SJCRH30 (cell line): Measurements from ENCODE around the gene LRRC2. TPM values are rescaled to one million over a fixed set of nuclear protein-coding genes. Genes with fewer than 3 reads are reported as not detected.
"Not testable (repeated sequence)": the region's sequence is repeated elsewhere in the genome, so short reads cannot be mapped to it uniquely, and the experiment has no call there.

Experiments
- DNase-seq, 2 experiments: peaks; one replicate each; pipeline ENCODE4 v3.0.0-alpha.2; 2015 to 2020
- H3K27ac ChIP-seq: fragments of 250-450 bp; sonication (Bioruptor Pico); 2 replicates; pipeline ENCODE4 v1.5.1; 2020; ENCODE audit warnings: mild to moderate bottlenecking, moderate library complexity
- H3K27me3 ChIP-seq: fragments of 250-450 bp; sonication (Bioruptor Pico); 2 replicates; pipeline ENCODE4 v1.5.1; 2020; ENCODE audit warnings: mild to moderate bottlenecking, moderate library complexity
- H3K36me3 ChIP-seq: fragments of 250-450 bp; sonication (Bioruptor Pico); 2 replicates; pipeline ENCODE4 v1.5.1; 2020; ENCODE audit warnings: mild to moderate bottlenecking, moderate library complexity
- H3K4me1 ChIP-seq: fragments of 250-450 bp; sonication (Bioruptor Pico); 2 replicates; pipeline ENCODE4 v1.5.1; 2020; ENCODE audit warnings: mild to moderate bottlenecking, moderate library complexity
- H3K4me3 ChIP-seq: fragments of 250-450 bp; sonication (Bioruptor Pico); 2 replicates; pipeline ENCODE4 v1.5.1; 2020; ENCODE audit warnings: mild to moderate bottlenecking, moderate library complexity
- H3K9me3 ChIP-seq: fragments of 250-450 bp; sonication (Bioruptor Pico); replicated peaks from 2 replicates; pipeline ENCODE4 v1.5.1; 2020; ENCODE audit warnings: mild to moderate bottlenecking, moderate library complexity
- total RNA-seq: library from RNA; depleted of rRNA; stranded (reverse); fragments of >200 nt; shearing (Covaris generic); gene quantifications from 2 replicates; pipeline ENCODE4 v1.2.3, GENCODE V29; 2014

LRRC2 gene
- total RNA-seq, 1 experiment from 2014 or later: not detected

GRCh38 chr3:46537316-46537715 lies 28.8 kb downstream of the LRRC2 start:
- Histone ChIP-seq H3K9me3 (no peaks in the 10 kb centered on the region), H3K4me1 (no peaks in the 10 kb centered on the region), H3K36me3 (no peaks in the 10 kb centered on the region), H3K27me3 (no peaks in the 10 kb centered on the region), H3K4me3 (no peak overlapping the region), H3K27ac (no peak overlapping the region)
- no peak for DNase-seq

- DNase-seq: no peak
- H3K27me3 ChIP-seq: no peaks in the 10 kb centered on the region
- H3K36me3 ChIP-seq: no peaks in the 10 kb centered on the region
- H3K27ac ChIP-seq: no peak overlapping the region
- H3K9me3 ChIP-seq: no peaks in the 10 kb centered on the region
- no peak overlapping the region for H3K4me3 ChIP-seq
- H3K4me1 ChIP-seq: no peaks in the 10 kb centered on the region
Measured at GRCh38 chr3:46536758-46537157, 29.3 kb downstream of the LRRC2 start.

- no peaks in the 10 kb centered on the region for H3K9me3 ChIP-seq
- H3K27me3 ChIP-seq: no peaks in the 10 kb centered on the region
- no peak overlapping the region for H3K4me3 ChIP-seq
- no peaks in the 10 kb centered on the region for H3K4me1 ChIP-seq
- DNase-seq: no peak
- H3K36me3 ChIP-seq: no peaks in the 10 kb centered on the region
- H3K27ac ChIP-seq: no peak overlapping the region
Measured at GRCh38 chr3:46535746-46536145, 30.4 kb downstream of the LRRC2 start.

- no peak for DNase-seq
- Histone ChIP-seq H3K4me3 (no peak overlapping the region), H3K27ac (no peak overlapping the region), H3K4me1 (no peaks in the 10 kb centered on the region), H3K27me3 (no peaks in the 10 kb centered on the region), H3K9me3 (no peaks in the 10 kb centered on the region), H3K36me3 (no peaks in the 10 kb centered on the region)
Measured at GRCh38 chr3:46533091-46533490, 33.0 kb downstream of the LRRC2 start.

- Histone ChIP-seq H3K4me3 (no peak overlapping the region), H3K9me3 (no peaks in the 10 kb centered on the region), H3K4me1 (no peaks in the 10 kb centered on the region), H3K27ac (no peak overlapping the region), H3K27me3 (no peaks in the 10 kb centered on the region), H3K36me3 (no peaks in the 10 kb centered on the region)
- DNase-seq: no peak
Measured at GRCh38 chr3:46527239-46527638, 38.9 kb downstream of the LRRC2 start.

GRCh38 chr3:46524832-46525231 lies 41.3 kb downstream of the LRRC2 start:
- Histone ChIP-seq H3K27ac (no peak overlapping the region), H3K9me3 (no peaks in the 10 kb centered on the region), H3K27me3 (no peaks in the 10 kb centered on the region), H3K36me3 (no peaks in the 10 kb centered on the region), H3K4me3 (no peak overlapping the region), H3K4me1 (no peaks in the 10 kb centered on the region)
- DNase-seq: no peak

GRCh38 chr3:46524008-46524407 lies 42.1 kb downstream of the LRRC2 start:
- no peaks in the 10 kb centered on the region for H3K27me3 ChIP-seq
- no peak for DNase-seq
- no peaks in the 10 kb centered on the region for H3K4me1 ChIP-seq
- no peak overlapping the region for H3K4me3 ChIP-seq
- no peak overlapping the region for H3K27ac ChIP-seq
- no peaks in the 10 kb centered on the region for H3K9me3 ChIP-seq
- H3K36me3 ChIP-seq: no peaks in the 10 kb centered on the region

- Histone ChIP-seq H3K36me3 (no peaks in the 10 kb centered on the region), H3K27me3 (no peaks in the 10 kb centered on the region), H3K4me1 (no peaks in the 10 kb centered on the region), H3K4me3 (no peak overlapping the region), H3K9me3 (no peaks in the 10 kb centered on the region), H3K27ac (no peak overlapping the region)
- no peak for DNase-seq
Measured at GRCh38 chr3:46523556-46523955, 42.5 kb downstream of the LRRC2 start.

- not testable (repeated sequence) for H3K4me3 ChIP-seq, H3K4me1 ChIP-seq, H3K9me3 ChIP-seq, H3K27ac ChIP-seq, H3K27me3 ChIP-seq, H3K36me3 ChIP-seq, DNase-seq
Measured at GRCh38 chr3:46522201-46522600, 43.9 kb downstream of the LRRC2 start.

- H3K36me3 ChIP-seq: no peaks in the 10 kb centered on the region
- no peaks in the 10 kb centered on the region for H3K27me3 ChIP-seq
- DNase-seq: no peak
- no peak overlapping the region for H3K4me3 ChIP-seq
- H3K9me3 ChIP-seq: no peaks in the 10 kb centered on the region
- H3K27ac ChIP-seq: no peak overlapping the region
- H3K4me1 ChIP-seq: no peaks in the 10 kb centered on the region
Measured at GRCh38 chr3:46521096-46521495, 45.0 kb downstream of the LRRC2 start.

- H3K36me3 ChIP-seq: no peaks in the 10 kb centered on the region
- H3K9me3 ChIP-seq: no peaks in the 10 kb centered on the region
- no peak overlapping the region for H3K4me3 ChIP-seq
- H3K27me3 ChIP-seq: no peaks in the 10 kb centered on the region
- H3K4me1 ChIP-seq: no peaks in the 10 kb centered on the region
- DNase-seq: no peak
- H3K27ac ChIP-seq: no peak overlapping the region
Measured at GRCh38 chr3:46520531-46520930, 45.6 kb downstream of the LRRC2 start.

GRCh38 chr3:46519952-46520351 lies 46.1 kb downstream of the LRRC2 start:
- Histone ChIP-seq H3K4me3 (no peak overlapping the region), H3K4me1 (no peaks in the 10 kb centered on the region)

GRCh38 chr3:46517784-46518181 lies 48.3 kb downstream of the LRRC2 start:
- H3K27me3 ChIP-seq: no peaks in the 10 kb centered on the region
- H3K36me3 ChIP-seq: no peaks in the 10 kb centered on the region
- H3K4me1 ChIP-seq: no peaks in the 10 kb centered on the region
- DNase-seq: no peak
- no peaks in the 10 kb centered on the region for H3K9me3 ChIP-seq
- H3K4me3 ChIP-seq: no peak overlapping the region
- no peak overlapping the region for H3K27ac ChIP-seq

More at GRCh38 chr3:46519952-46520351, 46.1 kb downstream of the LRRC2 start:
- H3K27ac ChIP-seq: no peak overlapping the region
- no peaks in the 10 kb centered on the region for H3K36me3 ChIP-seq
- H3K27me3 ChIP-seq: no peaks in the 10 kb centered on the region
- no peak for DNase-seq
- H3K9me3 ChIP-seq: no peaks in the 10 kb centered on the region

GRCh38 chr3:46517016-46517783 lies 48.9 kb downstream of the LRRC2 start:
- no peak overlapping the region for H3K27ac ChIP-seq
- H3K4me3 ChIP-seq: no peak overlapping the region
- no peaks in the 10 kb centered on the region for H3K27me3 ChIP-seq
- DNase-seq: no peak
- no peaks in the 10 kb centered on the region for H3K4me1 ChIP-seq
- H3K36me3 ChIP-seq: no peaks in the 10 kb centered on the region
- H3K9me3 ChIP-seq: no peaks in the 10 kb centered on the region

GRCh38 chr3:46516521-46516920 lies 49.6 kb downstream of the LRRC2 start:
- DNase-seq: no peak
- Histone ChIP-seq H3K27me3 (no peaks in the 10 kb centered on the region), H3K4me1 (no peaks in the 10 kb centered on the region), H3K4me3 (no peak overlapping the region), H3K27ac (no peak overlapping the region), H3K36me3 (no peaks in the 10 kb centered on the region), H3K9me3 (no peaks in the 10 kb centered on the region)

GRCh38 chr3:46512191-46512749 lies 53.8 kb downstream of the LRRC2 start:
- H3K4me3 ChIP-seq: no peak overlapping the region
- no peak overlapping the region for H3K27ac ChIP-seq
- H3K9me3 ChIP-seq: no peaks in the 10 kb centered on the region
- H3K4me1 ChIP-seq: no peaks in the 10 kb centered on the region
- DNase-seq: no peak
- H3K27me3 ChIP-seq: no peaks in the 10 kb centered on the region
- H3K36me3 ChIP-seq: no peaks in the 10 kb centered on the region
